KBM-7 (cell line): Measurements from ENCODE around the gene IFNL3.
"Not testable (repeated sequence)": the region's sequence is repeated elsewhere in the genome, so short reads cannot be mapped to it uniquely, and the experiment has no call there.

Experiments
- DNase-seq: peaks from one replicate; pipeline ENCODE4 v3.0.0-alpha.2; 2015
- in situ Hi-C: fragments of 300-500 bp; cut with MboI; formaldehyde crosslinking; loops from 2 replicates; pipeline ENCODE4 v1.14.3; 2020; ENCODE audit warnings: low sequenced_read_pairs, low pct_unique_long_range_greater_than_20kb, mixed read lengths

The IFNL3 gene

GRCh38 chr19:39224910-39225309 is 19.9 kb downstream of the IFNL3 start:
- in situ Hi-C loops = no loop called here
- peak; percentile 72 for DNase-seq

- in situ Hi-C loops = no loop called here
- peak; percentile 43 for DNase-seq
Observed at GRCh38 chr19:39223703-39224279, 21.0 kb downstream of the IFNL3 start.

GRCh38 chr19:39219108-39219507 is 25.7 kb downstream of the IFNL3 start:
- in situ Hi-C loops = not testable (repeated sequence)

GRCh38 chr19:39218230-39219007 is 26.4 kb downstream of the IFNL3 start:
- in situ Hi-C loops = no loop called here
- DNase-seq = no peak

More at GRCh38 chr19:39219108-39219507, 25.7 kb downstream of the IFNL3 start:
- not testable (repeated sequence) for DNase-seq

GRCh38 chr19:39217094-39217493 is 27.7 kb downstream of the IFNL3 start:
- no peak for DNase-seq
- in situ Hi-C loops = no loop called here

- DNase-seq, in situ Hi-C loops: not testable (repeated sequence)
Observed at GRCh38 chr19:39215323-39215722, 29.5 kb downstream of the IFNL3 start.

GRCh38 chr19:39212375-39212742 is 32.4 kb downstream of the IFNL3 start:
- DNase-seq = peak; percentile 76
- in situ Hi-C loops = no loop called here

GRCh38 chr19:39211731-39212374 is 33.0 kb downstream of the IFNL3 start:
- DNase-seq = peak; percentile 22
- in situ Hi-C loops = no loop called here

GRCh38 chr19:39209196-39209595 is 35.6 kb downstream of the IFNL3 start:
- DNase-seq = no peak
- in situ Hi-C loops = no loop called here

- no peak for DNase-seq
- in situ Hi-C loops = no loop called here
Observed at GRCh38 chr19:39208175-39208795, 36.5 kb downstream of the IFNL3 start.

- in situ Hi-C loops = no loop called here
- DNase-seq = no peak
Observed at GRCh38 chr19:39207293-39207836, 37.4 kb downstream of the IFNL3 start.

GRCh38 chr19:39206122-39206521 is 38.7 kb downstream of the IFNL3 start:
- no peak for DNase-seq
- in situ Hi-C loops = no loop called here

GRCh38 chr19:39205449-39205764 is 39.4 kb downstream of the IFNL3 start:
- no peak for DNase-seq
- in situ Hi-C loops = no loop called here

GRCh38 chr19:39203372-39204341 is 41.1 kb downstream of the IFNL3 start, which contains the start of gene SYCN:
Gene SYCN (minus strand): TSS chr19:39204263. CDS start chr19:39204254, 9 bp downstream.
- in situ Hi-C loops = no loop called here
- no peak for DNase-seq

GRCh38 chr19:39202998-39203355 is 41.8 kb downstream of the IFNL3 start:
- in situ Hi-C loops = no loop called here
- DNase-seq = no peak

- in situ Hi-C loops = no loop called here
- no peak for DNase-seq
Observed at GRCh38 chr19:39200803-39201115, 44.0 kb downstream of the IFNL3 start.

GRCh38 chr19:39200066-39200802 is 44.6 kb downstream of the IFNL3 start:
- in situ Hi-C loops = no loop called here
- DNase-seq = no peak

GRCh38 chr19:39199025-39199424 is 45.8 kb downstream of the IFNL3 start:
- DNase-seq = no peak
- in situ Hi-C loops = no loop called here
